ENCODE results near the gene CNGB1.

Gene CNGB1

GRCh38 chr16:57992084-57992483 lies 21.2 kb upstream of the CNGB1 start:
- no peak overlapping the region for H3K4me3 ChIP-seq (ENCODE audit: low read depth, low read length)
- no peak for DNase-seq (ENCODE audit: low read depth)
- no peak for TF ChIP-seq CTCF (conservative IDR thresholded peaks at IDR 0.05; ENCODE audit: low read depth, low read length)

GRCh38 chr16:57991551-57992059 lies 20.7 kb upstream of the CNGB1 start:
- TF ChIP-seq CTCF (conservative IDR thresholded peaks at IDR 0.05; ENCODE audit: low read depth, low read length) = no peak
- H3K4me3 ChIP-seq (ENCODE audit: low read depth, low read length) = no peak overlapping the region
- no peak for DNase-seq (ENCODE audit: low read depth)

GRCh38 chr16:57988929-57989328 lies 18.0 kb upstream of the CNGB1 start:
- no peak for DNase-seq (ENCODE audit: low read depth)
- H3K4me3 ChIP-seq (ENCODE audit: low read depth, low read length) = no peak overlapping the region
- no peak for TF ChIP-seq CTCF (conservative IDR thresholded peaks at IDR 0.05; ENCODE audit: low read depth, low read length)

- DNase-seq (ENCODE audit: low read depth) = no peak
- no peak overlapping the region for H3K4me3 ChIP-seq (ENCODE audit: low read depth, low read length)
- TF ChIP-seq CTCF (conservative IDR thresholded peaks at IDR 0.05; ENCODE audit: low read depth, low read length) = no peak
These were observed 16.7 kb upstream of the CNGB1 start for GRCh38 chr16:57987441-57988177.

GRCh38 chr16:57986196-57986595 lies 15.3 kb upstream of the CNGB1 start:
- no peak for TF ChIP-seq CTCF (conservative IDR thresholded peaks at IDR 0.05; ENCODE audit: low read depth, low read length)
- H3K4me3 ChIP-seq (ENCODE audit: low read depth, low read length) = no peak overlapping the region
- DNase-seq (ENCODE audit: low read depth) = no peak

GRCh38 chr16:57985204-57986181 lies 14.6 kb upstream of the CNGB1 start:
- peak overlapping the region; percentile 49 for H3K4me3 ChIP-seq (ENCODE audit: low read depth, low read length)
- DNase-seq (ENCODE audit: low read depth) = no peak
- TF ChIP-seq CTCF (conservative IDR thresholded peaks at IDR 0.05; ENCODE audit: low read depth, low read length) = no peak

Measured in choroid plexus epithelial cell (primary cell).